GM18508 (cell line): ENCODE data around the gene TBC1D8B.
"Not testable (repeated sequence)": the region's sequence is repeated elsewhere in the genome, so short reads cannot be mapped to it uniquely, and the experiment has no call there.

ENCODE experiments used
- ATAC-seq: cut with Tn5 transposase; IDR thresholded peaks from one replicate; pipeline ENCODE4 v1.9.1; 2021; ENCODE audit warnings: moderate number of reproducible peaks; ENCODE audit not compliant: insufficient read depth, unreplicated experiment

The TBC1D8B gene

DNA sequence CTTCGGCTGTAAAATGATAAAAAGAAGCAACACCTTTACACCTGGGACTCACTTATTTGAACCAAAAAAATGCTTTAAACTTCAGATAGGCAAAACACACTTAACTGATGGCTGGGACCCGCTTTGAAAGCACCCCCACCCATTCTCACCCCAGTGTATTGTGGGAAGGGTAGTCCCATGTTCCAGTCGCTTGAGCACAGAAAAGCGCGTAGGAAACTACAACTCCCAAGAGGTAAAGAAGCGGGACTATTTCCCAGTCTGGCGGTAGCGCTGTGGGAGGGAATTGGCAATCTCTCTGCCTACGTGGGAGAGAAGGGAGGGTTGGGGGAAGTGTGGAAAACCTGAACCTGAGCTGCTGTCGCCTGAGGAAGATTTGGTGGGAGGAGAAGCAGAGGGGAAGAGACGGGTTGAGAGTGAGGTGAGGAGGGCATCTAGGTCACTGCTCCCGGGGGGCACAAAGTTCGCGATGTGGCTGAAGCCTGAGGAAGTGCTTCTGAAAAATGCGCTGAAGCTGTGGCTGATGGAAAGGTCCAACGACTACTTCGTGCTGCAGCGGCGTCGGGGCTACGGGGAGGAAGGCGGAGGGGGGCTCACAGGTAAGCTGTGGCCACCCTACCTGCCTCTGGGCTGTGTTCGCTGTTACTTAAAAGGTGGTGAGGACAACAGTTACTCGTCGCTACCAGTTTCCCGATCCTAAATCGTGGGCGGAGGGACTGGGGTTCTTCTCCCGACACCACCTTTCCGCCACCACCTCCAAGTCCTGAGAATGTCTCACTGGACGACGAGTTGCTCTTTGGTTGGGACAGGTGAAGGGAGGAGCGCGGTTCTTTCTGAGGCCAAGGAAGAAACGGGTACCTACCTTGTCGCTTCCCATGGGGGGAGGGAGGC, at the start of gene TBC1D8B:
TSS of gene TBC1D8B (plus strand) at position 286 of the 888 bp plus-strand sequence. CDS start at position 467, 181 bp downstream.
- ATAC-seq, result peak; percentile 93

DNA sequence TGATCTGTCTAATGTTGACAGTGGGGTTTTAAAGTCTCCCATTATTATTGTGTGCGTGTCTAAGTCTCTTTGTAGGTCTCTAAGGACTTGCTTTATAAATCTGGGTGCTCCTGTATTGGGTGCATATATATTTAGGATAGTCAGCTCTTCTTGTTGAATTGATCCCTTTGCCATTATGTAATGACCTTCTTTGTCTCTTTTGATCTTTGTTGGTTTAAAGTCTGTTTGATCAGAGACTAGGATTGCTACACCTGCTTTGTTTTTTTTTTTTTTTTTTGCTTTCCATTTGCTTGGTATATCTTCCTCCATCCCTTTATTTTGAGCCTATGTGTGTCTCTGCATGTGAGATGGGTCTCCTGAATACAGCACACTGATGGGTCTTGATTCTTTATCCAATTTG, 33.2 kb upstream of the TBC1D8B start:
- ATAC-seq, result not testable (repeated sequence)

DNA sequence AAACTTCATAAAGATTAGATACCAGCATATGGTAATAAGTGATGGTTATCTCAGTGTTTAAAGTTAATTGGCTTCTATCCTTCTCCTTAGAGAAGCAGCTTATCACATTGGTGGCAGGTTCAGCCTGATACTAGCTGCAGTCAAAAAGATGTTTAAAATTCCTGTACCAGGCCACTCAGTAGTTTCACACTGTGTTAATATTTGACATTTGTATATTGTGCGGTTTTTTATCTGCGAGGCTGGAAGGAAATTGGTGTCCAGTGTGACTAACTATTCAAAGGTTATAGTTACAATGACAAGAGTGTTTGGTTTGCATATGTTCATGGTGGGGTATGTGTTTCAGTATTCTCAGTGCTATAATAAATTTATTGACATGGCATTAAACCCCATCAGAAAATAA, 27.5 kb upstream of the TBC1D8B start:
- no peak for ATAC-seq

DNA sequence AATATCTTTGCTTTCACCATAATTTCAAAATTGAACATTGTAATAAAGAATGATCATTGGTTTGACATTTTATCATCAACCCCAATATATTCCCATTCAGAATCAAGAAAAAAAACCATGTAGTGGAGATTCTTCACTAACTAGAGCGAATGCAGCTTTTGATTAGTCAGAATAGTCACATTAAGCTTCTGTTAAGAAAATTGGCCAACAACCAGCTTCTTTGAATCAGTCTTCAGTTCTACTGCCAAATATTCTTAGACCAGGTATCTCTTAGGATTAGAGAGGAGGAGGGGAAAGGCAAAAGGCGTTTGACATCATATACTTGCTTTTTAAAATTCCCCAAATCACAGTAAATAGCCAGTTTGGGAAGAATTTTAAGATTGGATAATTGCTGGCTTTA, 22.2 kb upstream of the TBC1D8B start:
- no peak for ATAC-seq

DNA sequence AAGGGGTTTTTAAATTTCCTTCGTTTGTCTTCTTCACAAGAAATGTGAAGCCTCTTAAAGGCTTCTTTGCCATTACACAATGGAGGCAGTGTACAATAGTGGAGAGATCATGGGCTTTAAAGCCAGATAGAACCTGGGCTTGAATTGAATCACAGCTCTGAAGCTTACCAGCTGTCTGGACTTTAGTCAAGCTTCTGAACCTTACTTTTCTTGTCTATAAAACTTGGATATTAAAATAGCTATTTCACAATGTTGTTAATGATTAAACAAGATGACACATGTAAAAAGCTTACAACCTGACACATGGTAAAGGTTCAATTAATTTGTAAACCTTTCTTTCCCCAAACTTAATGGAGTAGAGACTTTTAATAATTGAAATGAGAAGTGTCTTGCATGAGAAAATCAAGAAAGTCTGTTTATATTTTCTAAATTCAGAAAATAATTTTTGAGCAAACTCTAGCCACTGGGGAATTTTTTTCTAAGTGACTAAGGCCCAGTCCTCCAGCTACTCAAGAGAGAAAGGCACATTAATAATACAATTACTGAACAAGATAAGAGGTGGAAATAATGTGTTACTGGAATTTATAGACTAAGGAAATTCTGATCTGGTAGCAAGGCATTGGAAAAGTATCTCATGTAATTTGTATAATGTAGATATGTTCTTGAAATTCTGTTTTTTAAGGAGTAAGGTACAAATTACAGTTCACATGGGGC, 21.7 kb upstream of the TBC1D8B start:
- no peak for ATAC-seq

DNA sequence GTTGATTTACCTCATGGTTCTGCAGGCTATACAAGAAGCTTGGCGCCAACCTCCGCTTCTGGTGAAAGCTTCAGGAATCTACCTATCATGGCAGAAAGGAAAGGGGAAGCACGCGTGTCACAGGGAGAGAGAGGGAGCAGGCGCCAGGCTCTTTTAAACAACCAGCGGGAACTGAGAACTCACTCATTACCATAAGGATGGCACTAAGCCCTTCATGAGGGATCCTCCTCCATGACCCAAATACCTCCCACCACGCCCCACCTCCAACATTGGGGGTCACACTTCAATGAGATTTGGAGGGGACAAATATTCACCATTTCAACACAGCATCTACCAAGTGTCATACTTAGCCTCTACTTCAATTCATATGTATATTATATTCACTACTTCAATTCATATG, 18.8 kb upstream of the TBC1D8B start:
- no peak for ATAC-seq

DNA sequence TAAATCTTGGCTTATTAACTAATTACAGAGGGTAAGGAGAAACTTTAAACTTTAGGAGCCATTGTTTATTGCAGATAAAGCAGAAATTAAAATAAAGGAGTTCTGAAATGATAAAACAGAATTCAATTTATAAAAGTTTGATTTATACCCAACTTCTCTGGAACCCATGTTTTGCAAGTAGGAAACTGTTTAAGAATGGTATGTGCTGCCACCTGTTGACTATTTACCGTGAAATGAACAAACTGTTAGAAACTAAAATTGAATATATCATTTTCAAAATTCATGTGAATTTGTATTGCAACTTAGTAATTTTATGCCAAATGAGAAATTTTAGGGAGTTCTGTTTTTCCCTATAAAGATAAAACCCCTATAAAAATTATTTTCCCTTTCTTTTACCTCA, 11.0 kb upstream of the TBC1D8B start:
- no peak for ATAC-seq

DNA sequence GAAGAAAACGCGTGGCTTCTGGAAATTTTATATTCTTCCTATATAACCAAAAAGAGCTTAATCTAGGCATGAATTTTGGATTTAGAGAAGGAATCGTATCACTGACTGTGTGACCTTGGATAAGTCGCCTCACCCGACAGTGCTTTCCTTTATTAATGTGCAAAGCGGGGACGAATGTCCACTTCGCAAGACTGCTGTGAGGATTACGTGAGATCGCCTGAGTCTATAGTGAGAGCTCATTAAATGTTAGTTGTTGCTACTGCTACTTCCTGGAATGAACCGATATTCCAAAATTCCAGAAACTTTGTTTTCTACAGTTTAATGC, 448 bp upstream of the TBC1D8B start:
- peak; percentile 26 for ATAC-seq

DNA sequence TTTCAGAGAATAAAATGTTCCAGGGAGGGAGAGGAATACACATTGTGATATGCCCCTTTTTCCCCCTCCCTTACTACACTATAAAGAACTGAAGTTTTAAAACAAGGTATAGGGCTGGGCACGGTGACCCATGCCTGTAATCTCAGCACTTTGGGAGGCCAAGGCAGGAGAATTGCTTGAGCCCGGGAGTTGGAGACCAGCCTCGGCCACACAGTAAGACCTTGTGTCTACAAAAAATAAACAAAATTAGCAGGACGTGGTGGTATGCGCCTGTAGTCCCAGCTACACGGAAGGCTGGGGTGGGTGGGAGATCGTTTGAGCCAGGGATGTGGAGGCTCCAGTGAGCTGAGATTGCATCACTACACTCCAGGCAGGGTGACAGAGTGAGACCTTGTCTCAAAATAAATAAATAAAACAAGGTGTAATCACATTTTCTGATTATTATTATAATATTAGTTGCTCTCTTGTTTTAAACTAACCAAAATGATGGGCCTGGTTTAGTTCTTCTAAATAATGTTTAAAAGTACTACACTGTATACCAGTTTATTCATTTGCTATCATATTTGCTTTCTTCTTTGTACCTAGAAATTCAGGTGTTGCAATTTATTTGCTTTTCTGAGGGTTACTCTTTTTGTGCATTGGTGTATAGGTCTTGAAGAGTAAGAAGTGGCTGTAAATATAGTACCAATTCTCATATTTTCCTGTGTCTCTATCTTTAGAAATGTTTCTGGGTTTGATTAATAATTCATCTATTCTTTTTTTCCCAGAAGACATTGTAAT, 8.8 kb downstream of the TBC1D8B start:
- no peak for ATAC-seq

DNA sequence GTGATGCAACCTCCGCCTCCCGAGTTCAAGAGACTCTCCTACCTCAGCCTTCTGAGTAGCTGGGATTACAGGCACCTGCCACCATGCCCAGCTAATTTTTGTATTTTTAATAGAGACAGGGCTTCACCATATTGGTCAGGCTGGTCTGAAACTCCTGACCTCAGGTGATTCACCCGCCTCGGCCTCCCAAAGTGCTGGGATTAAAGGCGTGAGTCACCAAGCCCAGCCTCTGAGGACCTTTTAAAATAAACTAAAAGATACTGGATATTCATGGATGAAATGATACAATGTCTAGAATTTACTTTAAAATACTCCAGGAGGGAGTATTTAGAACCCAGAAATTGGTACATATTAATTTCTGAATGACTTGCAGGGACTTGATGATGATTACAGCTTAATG, 10.5 kb downstream of the TBC1D8B start:
- ATAC-seq, result not testable (repeated sequence)

DNA sequence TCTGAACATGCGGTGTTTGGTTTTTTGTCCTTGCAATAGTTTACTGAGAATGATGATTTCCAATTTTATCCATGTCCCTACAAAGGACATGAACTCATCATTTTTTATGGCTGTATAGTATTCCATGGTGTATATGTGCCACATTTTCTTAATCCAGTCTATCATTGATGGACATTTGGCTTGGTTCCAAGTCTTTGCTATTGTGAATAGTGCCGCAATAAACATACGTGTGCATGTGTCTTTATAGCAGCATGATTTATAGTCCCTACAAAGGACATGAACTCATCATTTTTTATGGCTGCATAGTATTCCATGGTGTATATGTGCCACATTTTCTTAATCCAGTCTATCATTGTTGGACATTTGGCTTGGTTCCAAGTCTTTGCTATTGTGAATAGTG, 11.6 kb downstream of the TBC1D8B start:
- ATAC-seq, result not testable (repeated sequence)

DNA sequence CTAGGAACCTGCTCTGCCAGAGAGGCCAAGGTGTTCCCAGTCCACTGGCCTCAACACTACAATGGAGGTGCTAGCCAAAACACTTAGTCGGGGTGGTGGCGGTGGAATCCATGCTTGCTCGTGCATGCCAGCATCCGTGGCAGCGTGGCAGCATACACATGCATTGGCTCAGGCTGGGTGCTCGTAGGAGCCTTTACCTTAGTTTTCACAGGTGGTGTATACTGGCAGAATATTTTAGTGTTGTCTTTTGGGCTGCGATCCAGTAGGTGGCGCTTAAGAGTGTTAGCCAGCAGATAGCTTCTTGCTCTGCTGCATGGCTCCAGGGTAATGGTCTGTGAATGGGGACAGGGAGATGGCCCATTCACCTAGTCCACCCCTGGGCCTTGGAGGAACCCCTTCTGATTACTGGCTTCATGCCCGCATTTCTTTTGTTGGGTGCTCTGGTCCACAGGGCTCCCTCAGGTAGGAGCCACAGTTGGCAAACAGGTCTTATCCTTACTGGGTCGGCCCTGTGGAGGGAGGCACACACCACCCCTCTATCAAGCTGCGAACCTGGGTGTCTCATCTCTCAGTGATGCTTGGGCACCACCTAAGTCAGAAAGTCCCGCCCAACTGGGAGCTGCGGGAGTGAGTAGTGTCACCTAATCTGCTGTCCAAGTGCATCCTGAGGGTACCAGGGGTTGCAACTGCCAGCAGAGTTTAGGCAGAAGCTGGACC, 60.7 kb downstream of the TBC1D8B start:
- ATAC-seq, result peak; percentile 63

DNA sequence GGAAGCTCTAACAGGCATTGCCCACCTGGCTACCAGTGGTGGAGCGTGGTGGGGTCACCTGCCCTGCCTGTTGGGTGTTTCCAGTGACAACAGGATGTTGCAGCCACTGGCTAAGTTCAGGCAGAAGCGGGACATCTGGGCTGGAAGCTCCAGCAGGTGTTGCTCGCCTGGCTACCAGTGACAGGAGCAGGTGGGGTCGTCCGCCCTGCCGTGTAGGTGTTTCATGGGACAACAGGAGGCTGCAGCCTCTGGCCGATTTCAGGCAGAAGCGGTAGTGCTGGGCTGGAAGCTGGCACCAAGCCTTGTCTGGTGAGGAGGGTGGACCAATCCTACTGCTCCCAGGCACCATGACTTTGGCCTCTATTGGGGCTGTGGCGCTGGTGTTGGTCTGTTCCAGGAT, 61.2 kb downstream of the TBC1D8B start:
- ATAC-seq, result no peak

DNA sequence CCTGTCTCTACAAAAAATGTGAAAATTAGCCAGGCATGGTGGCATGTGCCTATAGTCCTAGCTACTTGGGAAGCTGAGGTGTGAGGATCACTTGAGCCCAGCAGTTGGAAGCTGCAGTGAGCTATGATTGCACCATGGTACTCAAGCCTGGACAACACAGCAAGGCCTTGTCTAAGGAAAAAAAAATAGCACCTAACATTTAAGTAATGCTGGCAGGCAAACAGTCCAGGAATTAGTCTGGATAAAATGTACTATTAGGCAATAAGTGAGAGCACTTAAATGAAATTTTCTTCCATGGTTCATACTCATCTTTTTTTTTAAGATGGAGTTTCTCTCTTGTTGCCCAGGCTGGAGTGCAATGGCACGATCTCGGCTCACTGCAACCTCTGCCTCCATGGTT, 70.3 kb downstream of the TBC1D8B start:
- not testable (repeated sequence) for ATAC-seq

DNA sequence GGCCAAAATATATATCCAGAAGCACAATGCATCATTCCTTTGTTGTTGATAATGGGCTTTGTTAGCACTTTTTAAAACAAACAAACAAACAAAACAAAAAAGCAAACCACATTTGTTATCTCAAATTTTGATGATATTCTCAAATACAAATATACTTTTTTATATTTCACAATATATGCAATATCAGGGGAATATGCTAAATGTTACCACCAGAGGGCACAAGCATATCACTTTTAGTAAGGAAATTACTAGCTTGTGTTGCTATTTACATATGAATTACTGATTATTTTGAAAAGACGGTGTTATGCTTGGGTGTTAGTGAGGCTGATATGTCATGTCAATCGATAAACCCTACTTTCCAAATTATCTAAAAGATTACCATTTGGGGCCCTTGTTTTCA, 71.6 kb downstream of the TBC1D8B start:
- ATAC-seq, result no peak

DNA sequence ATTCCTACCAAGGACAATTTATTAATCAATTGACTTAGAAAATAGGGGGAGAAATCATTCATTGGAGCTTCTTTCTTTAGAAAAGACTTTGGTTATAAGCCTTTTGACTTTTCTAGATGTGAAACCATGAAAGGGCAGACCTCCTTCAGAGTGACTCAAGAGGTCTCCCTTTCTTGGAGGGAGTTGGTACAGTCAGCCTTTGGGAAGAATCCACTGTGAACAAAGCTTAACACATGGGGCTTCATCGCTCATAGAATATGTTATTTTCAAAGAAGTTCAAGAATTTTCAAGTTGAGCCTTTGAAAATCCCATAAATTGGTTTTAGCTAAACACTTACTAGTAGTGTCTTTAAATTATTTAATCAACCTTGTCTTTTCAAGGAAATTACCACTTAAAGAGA, 72.7 kb downstream of the TBC1D8B start:
- no peak for ATAC-seq

DNA sequence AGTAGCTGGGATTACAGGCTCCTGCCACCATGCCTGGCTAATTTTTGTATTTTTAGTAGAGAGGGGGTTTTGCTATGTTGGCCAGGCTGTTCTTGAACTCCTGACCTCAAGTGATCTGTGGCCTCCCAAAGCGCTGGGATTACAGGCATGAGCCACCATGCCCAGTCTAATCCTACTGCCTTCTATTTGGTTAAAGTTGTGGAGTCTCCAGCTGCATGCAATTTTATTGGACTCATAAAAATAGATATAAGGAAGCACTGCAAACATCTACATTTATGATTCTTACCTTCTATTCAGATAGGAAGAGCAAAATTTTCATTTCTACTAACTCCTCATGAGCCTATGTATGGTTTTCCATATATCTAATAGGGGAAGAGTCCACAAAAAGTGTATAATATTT, 87.0 kb downstream of the TBC1D8B start:
- ATAC-seq, result no peak

DNA sequence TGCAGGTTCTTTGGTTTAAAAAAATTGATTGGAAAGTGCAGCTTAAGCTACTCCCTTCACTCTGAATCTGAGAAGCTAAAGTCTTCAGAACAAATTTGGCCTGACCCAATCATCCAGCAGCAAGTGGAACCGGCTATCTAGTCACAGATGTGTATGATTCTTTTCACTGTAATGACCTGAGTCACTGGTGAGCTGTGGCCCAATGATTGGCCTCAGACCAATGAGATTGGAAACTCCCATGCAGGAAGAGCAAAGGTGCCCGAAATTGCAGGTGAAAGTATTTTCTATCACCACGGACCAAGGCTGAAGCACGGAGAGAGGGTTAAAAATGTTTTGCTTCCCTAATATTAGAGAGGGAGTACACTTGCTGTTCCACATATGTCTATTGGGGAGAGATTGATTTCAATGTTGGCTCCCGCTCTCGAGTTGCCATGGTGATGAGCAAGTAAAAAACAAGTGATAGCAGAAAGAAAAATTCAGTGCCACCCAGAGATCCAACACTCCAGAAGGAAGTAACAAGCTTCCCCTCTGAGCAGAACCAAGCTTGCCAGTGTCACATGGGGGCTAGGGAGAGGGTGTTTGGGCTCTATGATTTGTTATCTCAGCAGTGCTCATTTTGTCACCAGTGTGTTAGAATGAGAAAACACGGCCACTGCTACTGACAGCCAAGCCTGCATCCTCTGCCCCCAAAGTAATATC, 89.4 kb downstream of the TBC1D8B start:
- no peak for ATAC-seq

DNA sequence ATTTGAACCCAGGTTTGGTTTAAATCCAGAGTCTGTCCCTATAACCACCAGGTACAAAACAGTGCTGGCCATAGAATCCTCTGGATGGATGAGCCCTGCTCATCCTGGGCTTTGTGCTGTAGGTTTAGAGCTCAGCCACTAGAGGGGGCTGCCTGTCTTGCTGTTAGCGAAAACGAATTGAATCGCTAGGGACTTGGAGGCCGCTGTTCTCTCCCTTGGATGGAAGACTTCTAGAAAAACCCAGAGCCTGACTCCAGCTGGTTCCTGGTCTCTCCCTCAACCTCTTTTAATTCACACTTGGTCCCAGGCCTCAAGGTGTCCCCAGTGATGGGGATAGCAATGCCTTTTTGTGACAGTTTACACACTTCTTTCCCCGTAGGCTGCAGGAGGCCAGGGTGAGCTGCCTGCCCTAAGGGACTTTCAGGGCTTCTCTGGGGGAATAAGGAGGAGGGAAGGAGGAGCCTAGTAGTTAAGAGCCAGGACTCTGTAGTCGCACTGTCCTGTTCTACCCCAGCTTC, 92.0 kb downstream of the TBC1D8B start:
- ATAC-seq, result peak; percentile 60
